Esophagus muscularis mucosa (tissue), 3 donors: ENCODE results near the gene DISC1.

Source experiments
- POLR2A ChIP-seq: fragments of 450-650 bp; IDR thresholded peaks from one replicate; pipeline ENCODE4 v1.6.1; 2017; ENCODE audit warnings: antibody characterized with exemption, moderate library complexity, mild to moderate bottlenecking, low read depth
- TF ChIP-seq, protein P1 (sequence below), 3 experiments: fragments of 200-600 bp in 2 of 3; fragments of 450-650 bp in 1 of 3; sonication (generic) in 2 of 3; IDR thresholded peaks; one replicate each; pipeline ENCODE4 v1.5.1; 2017 to 2019; ENCODE audit warnings: antibody characterized with exemption in 3 of 3, mild to moderate bottlenecking in 2 of 3, moderate library complexity in 1 of 3

DNA sequence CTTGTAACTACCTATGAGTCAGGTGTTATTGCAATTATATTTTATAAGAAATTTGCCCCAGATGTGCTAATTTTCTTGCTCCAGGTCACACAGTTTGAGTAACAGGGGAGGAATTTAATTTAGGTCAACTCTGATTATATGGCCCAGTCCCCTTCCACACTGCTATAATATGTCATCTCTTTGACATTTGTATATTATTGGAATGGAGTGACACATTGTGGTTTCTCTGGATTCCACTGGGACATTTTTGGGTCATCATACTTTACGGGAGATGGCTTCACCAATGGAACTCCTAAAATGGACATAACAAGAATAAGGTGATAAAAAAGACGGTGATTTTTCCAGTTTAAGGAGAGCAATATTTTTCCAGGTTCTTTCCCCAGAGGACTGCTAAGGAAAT is 191.2 kb downstream of the DISC1 start:
- TF ChIP-seq, protein P1, sequence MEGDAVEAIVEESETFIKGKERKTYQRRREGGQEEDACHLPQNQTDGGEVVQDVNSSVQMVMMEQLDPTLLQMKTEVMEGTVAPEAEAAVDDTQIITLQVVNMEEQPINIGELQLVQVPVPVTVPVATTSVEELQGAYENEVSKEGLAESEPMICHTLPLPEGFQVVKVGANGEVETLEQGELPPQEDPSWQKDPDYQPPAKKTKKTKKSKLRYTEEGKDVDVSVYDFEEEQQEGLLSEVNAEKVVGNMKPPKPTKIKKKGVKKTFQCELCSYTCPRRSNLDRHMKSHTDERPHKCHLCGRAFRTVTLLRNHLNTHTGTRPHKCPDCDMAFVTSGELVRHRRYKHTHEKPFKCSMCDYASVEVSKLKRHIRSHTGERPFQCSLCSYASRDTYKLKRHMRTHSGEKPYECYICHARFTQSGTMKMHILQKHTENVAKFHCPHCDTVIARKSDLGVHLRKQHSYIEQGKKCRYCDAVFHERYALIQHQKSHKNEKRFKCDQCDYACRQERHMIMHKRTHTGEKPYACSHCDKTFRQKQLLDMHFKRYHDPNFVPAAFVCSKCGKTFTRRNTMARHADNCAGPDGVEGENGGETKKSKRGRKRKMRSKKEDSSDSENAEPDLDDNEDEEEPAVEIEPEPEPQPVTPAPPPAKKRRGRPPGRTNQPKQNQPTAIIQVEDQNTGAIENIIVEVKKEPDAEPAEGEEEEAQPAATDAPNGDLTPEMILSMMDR (IDR thresholded peaks at IDR 0.05): no peak
- no peak for TF ChIP-seq POLR2A
